Head of caudate nucleus (tissue), 42 donors: ENCODE results near the gene DHX15.
"Not testable (repeated sequence)": the region's sequence is repeated elsewhere in the genome, so short reads cannot be mapped to it uniquely, and the experiment has no call there.

Experiments used
- DNase-seq, 42 donors: peaks; one replicate each; pipeline versions ENCODE4 v3.0.0 to v3.0.0-alpha.2; 2020 to 2021; ENCODE audit warnings: mixed read lengths in 7 of 42
- intact Hi-C: fragments of 100-400 bp; cut with DNase I; formaldehyde crosslinking; loops from one replicate; pipeline ENCODE4 v1.15.0; 2022

Gene DHX15

GRCh38 chr4:24510091-24510490, 74.3 kb downstream of the DHX15 start:
- peak in 18 of 42 donors; percentile 10 to 68 (median 38) for DNase-seq
- intact Hi-C loops: no loop called here

- intact Hi-C loops: no loop called here
- DNase-seq: no peak
Measured at GRCh38 chr4:24508541-24508940, 75.8 kb downstream of the DHX15 start.

GRCh38 chr4:24507439-24507838, 76.9 kb downstream of the DHX15 start:
- intact Hi-C loops: no loop called here
- DNase-seq: no peak

- DNase-seq, intact Hi-C loops: not testable (repeated sequence)
Measured at GRCh38 chr4:24503090-24503489, 81.3 kb downstream of the DHX15 start.

GRCh38 chr4:24497221-24497620, 87.1 kb downstream of the DHX15 start:
- DNase-seq: no peak
- intact Hi-C loops: loop anchor here (10.0 kb wide), 1 partner anchor 198 kb away; no protein-coding TSS in a partner anchor

- DNase-seq: no peak
- intact Hi-C loops: loop anchor here (10.0 kb wide), 1 partner anchor 198 kb away; no protein-coding TSS in a partner anchor
Measured at GRCh38 chr4:24496597-24496996, 87.8 kb downstream of the DHX15 start.

GRCh38 chr4:24495388-24495787, 89.0 kb downstream of the DHX15 start:
- DNase-seq: no peak

GRCh38 chr4:24489870-24490269, 94.5 kb downstream of the DHX15 start:
- intact Hi-C loops: loop anchor here (10.0 kb wide), 2 partner anchors 205 to 655 kb away; no protein-coding TSS in a partner anchor
- no peak for DNase-seq

More at GRCh38 chr4:24495388-24495787, 89.0 kb downstream of the DHX15 start:
- intact Hi-C loops: loop anchor here (10.0 kb wide), 1 partner anchor 199 kb away; no protein-coding TSS in a partner anchor

GRCh38 chr4:24488399-24489164, 95.8 kb downstream of the DHX15 start:
- intact Hi-C loops: loop anchor here (10.0 kb wide), 1 partner anchor 656 kb away; no protein-coding TSS in a partner anchor
- DNase-seq: peak; percentile 46 to 96 (median 88)

- intact Hi-C loops: loop anchor here (10.0 kb wide), 1 partner anchor 662 kb away; no protein-coding TSS in a partner anchor
- no peak for DNase-seq
Measured at GRCh38 chr4:24482871-24483270, 101.5 kb downstream of the DHX15 start.

GRCh38 chr4:24477919-24478318, 106.4 kb downstream of the DHX15 start:
- intact Hi-C loops: loop anchor here (10.0 kb wide), 1 partner anchor 437 kb away; the partner anchor contains the start of gene CCDC149
- no peak for DNase-seq
